HepG2 (cell line): ENCODE results near the gene PAPPA2. TPM values are rescaled to one million over a fixed set of nuclear protein-coding genes. Genes with fewer than 3 reads are reported as not detected.

Source experiments
- ATAC-seq: fragments of 200-7000 bp; cut with Tn5 transposase; 3 replicates; pipeline ENCODE4 v1.9.1; 2020; ENCODE audit warnings: mild to moderate bottlenecking, moderate library complexity
- BruUV-seq: library from RNA; stranded (reverse); fragments of 400-500 nt; replicated peaks from 2 replicates; lab custom pipeline; 2021; lab: Mats Ljungman, UMichigan
- CTCF ChIA-PET: fragments of 300-600 bp; formaldehyde crosslinking; extraction: SDS; loops from one replicate; lab custom pipeline; 2021; ENCODE audit warnings: low total read pairs, inconsistent platforms, low intra/inter-chr PET ratio; lab: Yijun Ruan, JAX
- POLR2A ChIA-PET: fragments of 350-600 bp; sonication (Branson Sonifier 250); formaldehyde crosslinking; loops from one replicate; lab custom pipeline; 2020; ENCODE audit warnings: antibody characterized with exemption, inconsistent platforms; lab: Yijun Ruan, JAX
- DNase-seq: peaks from one replicate; pipeline ENCODE4 v3.0.0-alpha.2; 2015; ENCODE audit warnings: low spot score
- FAIRE-seq: peaks from 3 replicates; lab custom pipeline; 2011; peaks lifted over from hg19 to GRCh38; lab: Jason Lieb, UNC
- H2AFZ ChIP-seq: one replicate; pipeline ENCODE4 v1.6.1; 2011; ENCODE audit warnings: low read length, inconsistent platforms
- H3K27ac ChIP-seq: fragments of 300-600 bp; 3 replicates; pipeline ENCODE4 v1.8.0; 2011; ENCODE audit warnings: mixed run types, mild to moderate bottlenecking, mixed read lengths, low read length, inconsistent platforms; ENCODE audit not compliant: insufficient read depth; ENCODE audit errors: extremely low read length
- H3K27me3 ChIP-seq, 2 experiments: fragments of 200-600 bp in 1 of 2; 2 replicates in 1 of 2; 3 replicates in 1 of 2; pipeline versions ENCODE4 v1.6.0 to v1.8.0; 2011; ENCODE audit warnings: low read length in 2 of 2, mild to moderate bottlenecking in 2 of 2, moderate library complexity in 2 of 2, inconsistent platforms in 1 of 2; ENCODE audit not compliant: insufficient read depth in 2 of 2, control insufficient read depth in 1 of 2
- H3K36me3 ChIP-seq, 2 experiments: fragments of 200-600 bp in 1 of 2; replicated peaks in 1 of 2; 2 replicates in 1 of 2; 3 replicates in 1 of 2; pipeline versions ENCODE4 v1.5.1 to v1.8.0; 2011; ENCODE audit warnings: low read length in 2 of 2, inconsistent platforms in 1 of 2; ENCODE audit not compliant: insufficient read depth in 2 of 2, control insufficient read depth in 1 of 2
- H3K4me1 ChIP-seq: 2 replicates; pipeline ENCODE4 v1.5.1; 2012; ENCODE audit warnings: low read length, inconsistent platforms; ENCODE audit not compliant: insufficient read depth
- H3K4me2 ChIP-seq: 2 replicates; pipeline ENCODE4 v1.6.0; 2011; ENCODE audit warnings: low read depth, low read length, inconsistent platforms
- H3K4me3 ChIP-seq, 3 experiments: fragments of 200-600 bp in 1 of 3; sonication (generic), shearing (Covaris generic) in 1 of 3; replicated peaks in 1 of 3; 2 replicates each; pipeline ENCODE4 v1.5.1; 2011 to 2016; ENCODE audit warnings: low read length in 3 of 3, inconsistent platforms in 2 of 3, low read depth in 2 of 3, mild to moderate bottlenecking in 2 of 3, control low read depth in 1 of 3, mixed read lengths in 1 of 3; ENCODE audit not compliant: insufficient read depth in 1 of 3
- H3K79me2 ChIP-seq: one replicate; pipeline ENCODE4 v1.6.1; 2011; ENCODE audit warnings: low read length, inconsistent platforms; ENCODE audit not compliant: insufficient read depth
- H3K9ac ChIP-seq: 2 replicates; pipeline ENCODE4 v1.6.0; 2011; ENCODE audit warnings: mild to moderate bottlenecking, low read depth, low read length, inconsistent platforms; ENCODE audit not compliant: insufficient read depth
- H3K9me3 ChIP-seq: 2 replicates; pipeline ENCODE4 v1.5.1; 2012; ENCODE audit warnings: mild to moderate bottlenecking, low read length
- H4K20me1 ChIP-seq: 2 replicates; pipeline ENCODE4 v1.6.0; 2011; ENCODE audit warnings: inconsistent platforms, mild to moderate bottlenecking, low read length, moderate library complexity; ENCODE audit not compliant: insufficient read depth
- ARNT ChIP-seq: fragments of 450-650 bp; IDR thresholded peaks from 2 replicates; pipeline ENCODE4 v1.6.1; 2017
- MAF1 ChIP-seq: sonication (generic); formaldehyde crosslinking; IDR thresholded peaks from 2 replicates; pipeline ENCODE4 v1.5.0; 2020; ENCODE audit warnings: missing genetic modification reagents, borderline replicate concordance
- MAFK ChIP-seq, 2 experiments: IDR thresholded peaks in 1 of 2; conservative IDR thresholded peaks in 1 of 2; 2 replicates each; pipeline ENCODE4 v1.6.1; 2011; ENCODE audit warnings: improper control_type of control experiment in 2 of 2, low read length in 2 of 2
- MED1 ChIP-seq: sonication (generic); formaldehyde crosslinking; IDR thresholded peaks from 2 replicates; pipeline ENCODE4 v1.4.0; 2020; ENCODE audit warnings: missing genetic modification reagents
- NKX3-1 ChIP-seq: sonication (generic); formaldehyde crosslinking; IDR thresholded peaks from 2 replicates; pipeline ENCODE4 v1.5.0; 2020; ENCODE audit warnings: missing genetic modification reagents
- NR2F6 ChIP-seq, 2 experiments: IDR thresholded peaks; 2 replicates each; pipeline ENCODE4 v1.6.1; 2016; ENCODE audit warnings: antibody characterized with exemption in 1 of 2, mild to moderate bottlenecking in 1 of 2
- SMYD3 ChIP-seq: sonication (generic); formaldehyde crosslinking; IDR thresholded peaks from 2 replicates; pipeline ENCODE4 v1.8.1; 2023; ENCODE audit warnings: mild to moderate bottlenecking, missing genetic modification reagents
- SNAI1 ChIP-seq: sonication (generic); formaldehyde crosslinking; IDR thresholded peaks from 2 replicates; pipeline ENCODE4 v1.5.0; 2020; ENCODE audit warnings: mild to moderate bottlenecking, missing genetic modification reagents, borderline replicate concordance
- SPEN ChIP-seq: sonication (generic); formaldehyde crosslinking; IDR thresholded peaks from 2 replicates; pipeline ENCODE4 v1.5.1; 2020; ENCODE audit warnings: low read depth, mild to moderate bottlenecking, missing genetic modification reagents
- ZNF12 ChIP-seq: sonication (generic); formaldehyde crosslinking; IDR thresholded peaks from 2 replicates; pipeline ENCODE4 v1.5.0; 2020; ENCODE audit warnings: missing genetic modification reagents
- ZNF367 ChIP-seq: sonication (generic); formaldehyde crosslinking; IDR thresholded peaks from 2 replicates; pipeline ENCODE4 v1.4.0; 2020; ENCODE audit warnings: missing genetic modification reagents, borderline replicate concordance
- ZNF530 ChIP-seq: sonication (generic); formaldehyde crosslinking; IDR thresholded peaks from 2 replicates; pipeline ENCODE4 v1.5.0; 2020; ENCODE audit warnings: low read depth, mild to moderate bottlenecking, missing genetic modification reagents
- ZNF552 ChIP-seq: sonication (generic); formaldehyde crosslinking; IDR thresholded peaks from 2 replicates; pipeline ENCODE4 v1.9.0; 2022; ENCODE audit warnings: missing genetic modification reagents, mild to moderate bottlenecking, borderline replicate concordance
- ZNF564 ChIP-seq: sonication (generic); formaldehyde crosslinking; IDR thresholded peaks from 2 replicates; pipeline ENCODE4 v1.8.1; 2023; ENCODE audit warnings: mild to moderate bottlenecking, missing genetic modification reagents
- ZNF746 ChIP-seq: sonication (generic); formaldehyde crosslinking; IDR thresholded peaks from 2 replicates; pipeline ENCODE4 v1.8.0; 2022; ENCODE audit warnings: mild to moderate bottlenecking, missing genetic modification reagents
- ZNF747 ChIP-seq: sonication (generic); formaldehyde crosslinking; IDR thresholded peaks from 2 replicates; pipeline ENCODE4 v1.8.1; 2023; ENCODE audit warnings: missing genetic modification reagents, mild to moderate bottlenecking, borderline replicate concordance
- ZNF850 ChIP-seq: sonication (generic); formaldehyde crosslinking; conservative IDR thresholded peaks from 2 replicates; pipeline ENCODE4 v1.9.0; 2021; ENCODE audit warnings: mild to moderate bottlenecking, missing genetic modification reagents
- ZSCAN31 ChIP-seq: sonication (generic); formaldehyde crosslinking; IDR thresholded peaks from 2 replicates; pipeline ENCODE4 v1.5.0; 2020; ENCODE audit warnings: low read depth, mild to moderate bottlenecking, missing genetic modification reagents
- WGBS: methylation state at CpG from one replicate; pipeline ENCODE4 v1.1.6; 2017; ENCODE audit warnings: low lambda C conversion rate; 5-methylcytosine and 5-hydroxymethylcytosine counted together
- in situ Hi-C: cut with HindIII; loops from 2 replicates; pipeline ENCODE4 v1.10.0; 2017; ENCODE audit warnings: low pct_unique_long_range_greater_than_20kb; ENCODE audit not compliant: extremely low pct_ligation_motif_present
- intact Hi-C: fragments of 100-400 bp; cut with micrococcal nuclease; formaldehyde crosslinking; loops from one replicate; pipeline ENCODE4 v1.10.0; 2022; ENCODE audit not compliant: unreplicated experiment
- polyA plus RNA-seq, 8 experiments: library from polyadenylated mRNA; depleted of rRNA in 3 of 8; stranded (reverse) in 7 of 8; unstranded in 1 of 8; fragments of >200 nt; fragmentation: Illumina TruSeq in 4 of 8; extraction: Trizol in 4 of 8; gene quantifications; 2 replicates each; pipeline versions ENCODE4 v1.2.1 to v1.2.3, GENCODE V29; 2011 to 2016; ENCODE audit warnings: low read depth in 4 of 8, missing spikeins in 1 of 8, mixed read lengths in 1 of 8; ENCODE audit not compliant: insufficient read depth in 1 of 8
- total RNA-seq, 5 experiments: library from RNA; depleted of rRNA; stranded (reverse); fragments of >200 nt; fragmentation: Illumina TruSeq; extraction: Trizol; gene quantifications; 2 replicates each; pipeline ENCODE4 v1.2.3, GENCODE V29; 2016; ENCODE audit warnings: low read depth in 1 of 5
- TF ChIP-seq, protein P1 (sequence below): sonication (generic); formaldehyde crosslinking; IDR thresholded peaks from 2 replicates; pipeline ENCODE4 v1.8.0; 2023; ENCODE audit warnings: mild to moderate bottlenecking, missing genetic modification reagents
- TF ChIP-seq, protein P2 (sequence below): sonication (generic); formaldehyde crosslinking; IDR thresholded peaks from 2 replicates; pipeline ENCODE4 v1.8.1; 2023; ENCODE audit warnings: missing genetic modification reagents, mild to moderate bottlenecking, borderline replicate concordance
- TF ChIP-seq, protein P3 (sequence below): sonication (generic); formaldehyde crosslinking; IDR thresholded peaks from 2 replicates; pipeline ENCODE4 v1.8.1; 2022; ENCODE audit warnings: low read depth, mild to moderate bottlenecking, missing genetic modification reagents

The PAPPA2 gene
- total and polyA plus RNA-seq, 2 of the 13 experiments (the other 11 are each of a cell fraction or from before 2014, with no cell fraction given): 0.01 TPM; not detected in 1

DNA sequence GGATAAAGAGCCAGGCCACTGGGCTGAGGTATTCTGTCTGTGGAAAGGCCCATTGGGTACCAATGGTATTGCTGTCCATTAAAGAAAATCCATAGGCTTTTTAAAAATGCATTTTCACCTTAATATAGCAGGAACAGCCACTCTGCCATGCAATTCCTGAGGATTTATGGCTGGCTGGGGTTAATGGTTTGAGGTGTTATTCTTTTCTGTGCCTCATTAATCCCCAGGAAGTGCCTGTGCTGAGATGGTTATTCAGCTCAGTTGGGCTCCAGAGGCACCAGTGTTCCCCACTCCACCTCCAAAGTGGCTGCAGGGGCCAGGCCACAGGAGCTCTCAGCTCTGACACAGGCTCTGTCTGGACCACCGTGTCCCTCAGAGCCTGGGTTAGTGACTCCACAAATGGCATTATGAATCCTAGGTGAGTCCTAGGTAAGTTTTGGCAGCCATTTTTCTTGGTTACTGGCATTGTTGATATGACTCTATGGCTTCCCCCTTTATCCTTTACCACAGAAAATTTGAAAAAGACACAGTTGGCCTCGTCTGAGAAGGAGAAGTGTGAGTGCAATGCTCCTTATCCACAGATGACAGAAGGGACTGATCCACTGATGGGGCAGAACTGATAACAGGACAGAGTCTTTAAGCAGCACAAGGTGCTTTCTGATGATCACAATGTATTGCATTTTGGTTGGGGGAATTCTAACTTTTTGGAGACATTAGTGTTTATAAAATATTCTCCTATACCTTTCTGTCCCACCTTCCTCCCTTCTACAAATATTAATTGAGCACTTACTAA lies 2.2 kb upstream of the PAPPA2 start (continued):
- no peak for TF ChIP-seq MAFK (conservative IDR thresholded peaks at IDR 0.05 in 1 of 2, IDR thresholded peaks at IDR 0.05 in 1 of 2; ENCODE audit: low read length in 2 of 2)

DNA sequence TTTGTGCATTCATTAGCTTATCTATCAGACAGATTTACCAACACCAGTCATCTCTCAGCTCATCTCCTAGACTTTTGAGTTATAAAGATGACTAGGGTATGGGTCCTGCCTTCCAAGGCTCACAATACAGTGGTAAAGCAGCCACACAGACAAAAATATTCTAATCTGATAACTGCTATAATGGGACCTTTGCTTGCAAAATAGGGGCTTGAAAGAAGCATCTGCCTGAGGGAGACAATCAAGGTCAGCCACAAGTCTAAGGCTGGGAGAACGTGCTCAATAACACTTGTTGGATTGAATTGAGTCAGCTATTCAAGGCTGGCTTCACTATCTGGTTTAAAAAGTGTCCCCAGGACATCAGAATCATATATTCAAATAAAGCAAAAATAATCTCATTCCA lies 1.4 kb upstream of the PAPPA2 start:
- H2AFZ ChIP-seq: no peak overlapping the region
- ChIA-PET CTCF (no interaction called here), POLR2A (no interaction called here)
- no peak overlapping the region for H3K27ac ChIP-seq
- no peaks in the 10 kb centered on the region for H3K4me1 ChIP-seq
- 0% methylated on average over 1 of the region's 1 CpG for WGBS
- TF ChIP-seq, protein P1, sequence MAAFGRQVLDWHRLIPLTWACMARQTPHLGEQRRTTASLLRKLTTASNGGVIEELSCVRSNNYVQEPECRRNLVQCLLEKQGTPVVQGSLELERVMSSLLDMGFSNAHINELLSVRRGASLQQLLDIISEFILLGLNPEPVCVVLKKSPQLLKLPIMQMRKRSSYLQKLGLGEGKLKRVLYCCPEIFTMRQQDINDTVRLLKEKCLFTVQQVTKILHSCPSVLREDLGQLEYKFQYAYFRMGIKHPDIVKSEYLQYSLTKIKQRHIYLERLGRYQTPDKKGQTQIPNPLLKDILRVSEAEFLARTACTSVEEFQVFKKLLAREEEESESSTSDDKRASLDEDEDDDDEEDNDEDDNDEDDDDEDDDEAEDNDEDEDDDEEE (CRISPR knock-in tag): no peak
- TF ChIP-seq, protein P2, sequence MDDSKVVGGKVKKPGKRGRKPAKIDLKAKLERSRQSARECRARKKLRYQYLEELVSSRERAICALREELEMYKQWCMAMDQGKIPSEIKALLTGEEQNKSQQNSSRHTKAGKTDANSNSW (CRISPR knock-in tag): no peak
- TF ChIP-seq ZNF746 (no peak), ZNF850 (CRISPR knock-in tag) (no peak), MAF1 (CRISPR knock-in tag) (no peak), NKX3-1 (no peak), ZNF12 (CRISPR knock-in tag) (no peak), ZNF564 (CRISPR knock-in tag) (no peak), ZNF747 (CRISPR knock-in tag) (no peak), ZNF367 (CRISPR knock-in tag) (no peak), NR2F6 (IDR thresholded peaks at IDR 0.05) (no peak), NR2F6 (CRISPR knock-in tag; IDR thresholded peaks at IDR 0.05) (no peak), SNAI1 (CRISPR knock-in tag) (no peak), MED1 (CRISPR knock-in tag) (no peak), SMYD3 (CRISPR knock-in tag) (no peak), ZNF552 (CRISPR knock-in tag) (no peak), ZSCAN31 (CRISPR knock-in tag) (no peak), ZNF530 (CRISPR knock-in tag) (no peak), ARNT (no peak), SPEN (CRISPR knock-in tag) (no peak)
- TF ChIP-seq, protein P3, sequence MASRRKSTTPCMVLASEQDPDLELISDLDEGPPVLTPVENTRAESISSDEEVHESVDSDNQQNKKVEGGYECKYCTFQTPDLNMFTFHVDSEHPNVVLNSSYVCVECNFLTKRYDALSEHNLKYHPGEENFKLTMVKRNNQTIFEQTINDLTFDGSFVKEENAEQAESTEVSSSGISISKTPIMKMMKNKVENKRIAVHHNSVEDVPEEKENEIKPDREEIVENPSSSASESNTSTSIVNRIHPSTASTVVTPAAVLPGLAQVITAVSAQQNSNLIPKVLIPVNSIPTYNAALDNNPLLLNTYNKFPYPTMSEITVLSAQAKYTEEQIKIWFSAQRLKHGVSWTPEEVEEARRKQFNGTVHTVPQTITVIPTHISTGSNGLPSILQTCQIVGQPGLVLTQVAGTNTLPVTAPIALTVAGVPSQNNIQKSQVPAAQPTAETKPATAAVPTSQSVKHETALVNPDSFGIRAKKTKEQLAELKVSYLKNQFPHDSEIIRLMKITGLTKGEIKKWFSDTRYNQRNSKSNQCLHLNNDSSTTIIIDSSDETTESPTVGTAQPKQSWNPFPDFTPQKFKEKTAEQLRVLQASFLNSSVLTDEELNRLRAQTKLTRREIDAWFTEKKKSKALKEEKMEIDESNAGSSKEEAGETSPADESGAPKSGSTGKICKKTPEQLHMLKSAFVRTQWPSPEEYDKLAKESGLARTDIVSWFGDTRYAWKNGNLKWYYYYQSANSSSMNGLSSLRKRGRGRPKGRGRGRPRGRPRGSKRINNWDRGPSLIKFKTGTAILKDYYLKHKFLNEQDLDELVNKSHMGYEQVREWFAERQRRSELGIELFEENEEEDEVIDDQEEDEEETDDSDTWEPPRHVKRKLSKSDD (CRISPR knock-in tag): no peak
- intact Hi-C loops: no loop called here
- H3K4me2 ChIP-seq: no peak overlapping the region
- H3K36me3 ChIP-seq: no peaks in the 10 kb centered on the region
- ATAC-seq: no peak
- H3K79me2 ChIP-seq: no peaks in the 10 kb centered on the region
- no peaks in the 10 kb centered on the region for H4K20me1 ChIP-seq
- no peaks in the 10 kb centered on the region for H3K27me3 ChIP-seq
- H3K9me3 ChIP-seq: no peaks in the 10 kb centered on the region
- in situ Hi-C loops: loop anchor here (25.0 kb wide), 1 partner anchor 1099 kb away; no protein-coding TSS in a partner anchor
- BruUV-seq: no TSS peak
- FAIRE-seq: no peak
- H3K9ac ChIP-seq: no peak overlapping the region
- no peak overlapping the region for H3K4me3 ChIP-seq
- no peak for DNase-seq
